ENCODE data around the gene ADAMTS7.
A peak's percentile ranks its signal among the peaks of the same experiment; 100 is the strongest.

Gene ADAMTS7

GRCh38 chr15:78715434-78715833 is 95.8 kb downstream of the ADAMTS7 start:
- no peak for DNase-seq

GRCh38 chr15:78714890-78715289 is 96.4 kb downstream of the ADAMTS7 start:
- DNase-seq = no peak

- DNase-seq = no peak
These were observed 98.3 kb downstream of the ADAMTS7 start for GRCh38 chr15:78712797-78713515.

GRCh38 chr15:78711638-78712037 is 99.6 kb downstream of the ADAMTS7 start:
- no peak for DNase-seq

DNA sequence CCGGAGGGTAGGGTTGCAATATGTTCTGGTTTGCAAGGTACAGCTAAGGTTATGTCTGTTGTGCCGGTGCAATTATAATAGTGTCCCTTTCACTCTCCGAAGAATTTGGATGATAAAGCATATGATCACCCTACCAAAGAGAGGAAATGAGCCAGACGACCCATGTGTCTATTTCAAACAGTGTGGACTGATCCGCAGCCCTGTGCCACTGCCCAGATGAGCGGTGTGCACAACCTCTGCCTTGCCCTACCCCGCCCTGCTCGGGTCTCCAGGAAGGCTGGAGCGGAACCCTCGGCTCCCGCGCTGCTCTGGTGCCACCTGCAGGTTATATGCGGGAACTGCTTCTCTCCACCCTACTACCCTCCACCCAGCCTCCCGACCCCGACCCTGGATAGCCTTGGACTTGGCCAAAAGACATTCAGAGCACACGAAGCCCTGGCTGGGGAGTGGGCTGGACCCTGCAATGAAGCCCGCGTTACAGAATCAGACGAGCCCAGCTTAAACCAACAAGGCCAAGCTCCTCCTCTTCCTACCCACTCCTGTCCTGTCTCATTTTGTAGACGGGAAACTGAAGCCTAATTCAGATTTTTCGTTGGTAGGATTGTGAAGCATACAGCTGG is 101.9 kb downstream of the ADAMTS7 start:
- peak; percentile 58 to 61 for DNase-seq
